Activated CD4-positive, CD25-positive, alpha-beta regulatory T cell treated with anti-CD3 and anti-CD28 coated beads, Interleukin-2, amount 50 U/mL, for 24 hours (primary cell): ENCODE results near the gene HBG2.

Experiments
- ATAC-seq, 2 donors: fragments of 150-1000 bp; cut with Tn5 transposase; one replicate each; pipeline ENCODE4 v1.10.0; 2021; ENCODE audit warnings: mild to moderate bottlenecking in 1 of 2, moderate library complexity in 1 of 2

HBG2 gene

GRCh38 chr11:5226732-5227310 is 27.8 kb downstream of the HBG2 start, which contains the start of gene HBB:
TSS of gene HBB (minus strand) at chr11:5227071. CDS start at chr11:5227021, 50 bp downstream.
- no peak for ATAC-seq

GRCh38 chr11:5225480-5225871 is 29.1 kb downstream of the HBG2 start:
- ATAC-seq = no peak

- no peak for ATAC-seq
Observed at GRCh38 chr11:5224538-5225479, 29.8 kb downstream of the HBG2 start.

- ATAC-seq = no peak
Observed at GRCh38 chr11:5223686-5224085, 30.9 kb downstream of the HBG2 start.

- no peak for ATAC-seq
Observed at GRCh38 chr11:5223146-5223545, 31.4 kb downstream of the HBG2 start.

GRCh38 chr11:5210376-5210885 is 44.1 kb downstream of the HBG2 start:
- ATAC-seq = no peak

GRCh38 chr11:5204787-5205186 is 49.8 kb downstream of the HBG2 start:
- ATAC-seq = no peak

- no peak for ATAC-seq
Observed at GRCh38 chr11:5203366-5203765, 51.2 kb downstream of the HBG2 start.
